GM12873 (cell line): Measurements from ENCODE around the gene CFAP54.

Experiments
- TF ChIP-seq, protein P1 (sequence below): IDR thresholded peaks from 2 replicates; pipeline ENCODE4 v1.5.1; 2012; ENCODE audit warnings: low read depth, mild to moderate bottlenecking, moderate library complexity, low read length, control low read depth; ENCODE audit not compliant: insufficient read depth; ENCODE audit errors: missing control alignments

Gene CFAP54

DNA sequence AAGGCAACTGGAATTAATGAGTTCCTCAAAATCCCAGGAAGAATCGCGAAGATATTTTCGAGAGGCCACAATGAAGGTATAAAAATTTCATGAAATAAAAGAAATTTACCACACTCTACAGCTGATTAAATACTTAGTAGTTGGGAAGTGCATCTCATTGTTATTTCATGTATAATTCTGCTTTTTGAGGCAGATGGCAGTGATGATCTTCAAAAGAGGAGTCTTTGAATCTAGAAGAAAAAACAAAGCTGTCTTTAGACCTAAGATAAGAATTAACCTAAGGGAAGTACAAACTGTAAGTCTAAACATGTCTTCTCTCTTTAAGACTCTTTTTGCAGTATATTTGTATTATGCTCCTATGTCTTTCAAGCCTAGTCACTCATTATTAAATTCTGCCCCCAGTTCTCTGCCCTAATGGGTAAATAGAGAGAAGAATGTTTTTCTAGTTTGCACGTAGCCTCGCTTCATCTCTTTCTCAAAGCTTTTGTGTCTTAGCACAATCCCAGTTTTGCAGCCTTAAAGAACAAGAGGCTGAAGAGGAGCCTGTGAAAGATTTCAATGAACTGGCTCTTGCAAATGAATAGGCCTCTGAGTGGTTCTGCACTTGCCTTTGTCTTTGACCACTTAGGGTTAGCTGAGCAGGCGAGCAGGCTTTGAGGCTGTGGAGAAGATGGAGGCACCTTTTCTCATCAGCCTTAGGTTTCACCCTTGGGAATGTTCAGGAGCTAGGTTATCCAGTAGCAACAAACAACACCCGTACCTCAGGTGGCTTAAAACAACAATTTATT lies 32.7 kb downstream of the CFAP54 start:
- TF ChIP-seq, protein P1, sequence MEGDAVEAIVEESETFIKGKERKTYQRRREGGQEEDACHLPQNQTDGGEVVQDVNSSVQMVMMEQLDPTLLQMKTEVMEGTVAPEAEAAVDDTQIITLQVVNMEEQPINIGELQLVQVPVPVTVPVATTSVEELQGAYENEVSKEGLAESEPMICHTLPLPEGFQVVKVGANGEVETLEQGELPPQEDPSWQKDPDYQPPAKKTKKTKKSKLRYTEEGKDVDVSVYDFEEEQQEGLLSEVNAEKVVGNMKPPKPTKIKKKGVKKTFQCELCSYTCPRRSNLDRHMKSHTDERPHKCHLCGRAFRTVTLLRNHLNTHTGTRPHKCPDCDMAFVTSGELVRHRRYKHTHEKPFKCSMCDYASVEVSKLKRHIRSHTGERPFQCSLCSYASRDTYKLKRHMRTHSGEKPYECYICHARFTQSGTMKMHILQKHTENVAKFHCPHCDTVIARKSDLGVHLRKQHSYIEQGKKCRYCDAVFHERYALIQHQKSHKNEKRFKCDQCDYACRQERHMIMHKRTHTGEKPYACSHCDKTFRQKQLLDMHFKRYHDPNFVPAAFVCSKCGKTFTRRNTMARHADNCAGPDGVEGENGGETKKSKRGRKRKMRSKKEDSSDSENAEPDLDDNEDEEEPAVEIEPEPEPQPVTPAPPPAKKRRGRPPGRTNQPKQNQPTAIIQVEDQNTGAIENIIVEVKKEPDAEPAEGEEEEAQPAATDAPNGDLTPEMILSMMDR: no peak

DNA sequence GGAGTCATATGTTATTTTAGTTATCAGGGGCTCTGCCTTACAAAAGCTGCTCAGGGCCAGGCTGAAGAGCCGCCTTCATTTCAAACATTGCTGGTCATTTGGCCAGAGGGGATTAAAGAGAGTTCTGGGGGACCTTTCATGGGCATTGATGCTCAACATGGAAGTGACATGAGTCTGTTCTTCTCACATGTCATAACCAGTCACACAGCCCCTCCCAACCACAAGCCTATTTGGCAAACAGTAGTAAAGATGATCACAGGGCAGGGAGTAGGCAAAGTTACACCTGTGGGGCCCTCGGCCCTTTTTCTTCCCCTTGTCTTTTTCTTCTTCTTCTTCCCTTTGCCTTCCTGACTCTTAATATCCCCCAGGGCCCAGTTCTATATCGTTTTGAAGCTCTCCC lies 33.3 kb downstream of the CFAP54 start:
- TF ChIP-seq, protein P1: no peak

DNA sequence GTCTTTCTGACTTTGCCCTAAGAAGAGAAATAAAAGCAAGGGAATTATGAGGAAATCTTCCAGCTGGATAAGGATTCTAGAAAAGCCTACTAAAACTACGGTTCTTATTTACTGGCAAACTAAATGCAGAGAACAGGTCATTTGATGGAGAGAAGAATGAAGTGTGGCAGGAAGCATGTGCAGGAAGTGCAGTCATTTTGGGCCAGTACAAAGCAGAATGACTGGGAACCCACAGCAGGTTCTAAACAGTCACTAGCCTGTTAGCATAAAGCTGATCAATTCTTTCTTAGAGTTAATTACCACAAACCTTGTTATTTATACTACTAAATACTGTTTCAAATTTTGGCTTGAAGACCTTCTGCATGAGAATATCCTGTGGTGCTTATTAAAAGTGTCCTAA lies 36.7 kb downstream of the CFAP54 start:
- TF ChIP-seq, protein P1: no peak

DNA sequence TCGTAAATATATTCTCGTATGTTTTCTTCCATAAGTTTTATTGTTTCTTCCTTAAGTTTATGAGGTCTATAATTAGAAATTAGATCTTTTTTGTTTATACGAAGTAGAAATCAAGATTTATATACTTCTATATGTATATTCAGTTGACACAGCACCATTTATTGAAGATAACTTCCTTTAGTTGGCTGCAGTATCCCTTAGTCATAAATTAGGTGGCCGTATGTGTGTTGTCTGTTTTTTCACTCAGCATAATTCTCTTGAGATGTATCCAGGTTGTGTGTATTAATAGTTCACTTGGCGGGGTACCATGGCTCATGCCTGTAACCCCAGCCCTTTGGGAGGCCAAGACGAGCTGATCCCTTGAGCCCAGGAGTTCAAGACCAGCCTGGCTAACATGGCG lies 40.5 kb downstream of the CFAP54 start:
- TF ChIP-seq, protein P1: no peak

DNA sequence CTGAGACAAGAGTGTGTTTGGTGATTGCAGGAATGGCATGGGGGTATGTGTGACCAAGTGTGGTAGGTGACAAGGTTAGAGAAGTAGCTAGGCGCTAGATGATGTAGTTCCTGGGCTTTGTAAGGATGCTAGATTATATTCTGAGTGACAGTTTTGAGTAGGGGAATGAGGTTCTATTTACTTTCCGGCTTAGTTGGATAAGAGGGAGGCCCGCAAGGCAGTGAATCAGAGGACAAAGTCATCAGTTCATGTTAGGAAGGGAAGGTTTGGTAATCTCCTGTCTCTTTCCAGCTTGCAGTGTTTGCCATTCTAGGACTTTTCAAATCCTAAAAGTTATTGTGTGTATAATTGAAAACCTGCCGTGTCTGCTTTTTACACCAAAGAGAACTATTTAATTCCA lies 45.0 kb downstream of the CFAP54 start:
- TF ChIP-seq, protein P1: no peak

DNA sequence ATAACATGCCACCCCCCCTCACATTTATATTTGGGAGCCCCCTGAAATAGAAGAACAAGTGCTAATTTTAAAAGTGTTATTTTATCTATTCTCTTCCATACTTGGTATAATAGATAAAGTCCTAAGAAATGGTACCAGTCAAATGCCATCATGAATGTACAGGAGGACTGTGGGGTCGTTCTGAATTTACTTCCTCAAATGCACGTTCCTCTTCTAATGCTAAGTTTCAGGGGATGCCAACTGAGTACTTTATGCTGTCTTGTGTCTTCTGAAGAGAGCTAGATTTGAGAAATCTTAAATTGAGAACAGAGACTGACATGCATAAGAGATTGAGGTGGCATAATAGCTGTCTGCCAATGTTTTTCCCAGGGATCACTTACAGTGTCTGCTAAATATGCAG lies 59.0 kb downstream of the CFAP54 start:
- TF ChIP-seq, protein P1: no peak

DNA sequence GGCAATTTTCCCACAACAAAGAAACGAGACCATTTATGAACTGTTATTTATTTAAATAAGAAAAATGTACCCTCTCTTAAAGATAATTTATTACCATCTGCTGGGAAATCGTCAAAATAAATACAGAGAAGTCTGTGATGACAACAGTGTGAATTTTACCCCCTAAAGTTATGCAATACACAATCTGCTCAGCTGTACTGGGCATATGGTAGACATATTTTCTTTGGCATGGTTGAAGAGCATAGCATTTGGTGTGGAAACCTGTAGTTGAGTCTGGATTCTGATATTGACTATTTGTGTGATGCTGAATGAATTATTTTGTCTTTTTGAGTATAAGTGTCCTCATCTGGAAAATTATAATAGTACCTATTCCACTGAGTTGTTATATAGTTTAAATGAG lies 60.0 kb downstream of the CFAP54 start:
- TF ChIP-seq, protein P1: no peak

DNA sequence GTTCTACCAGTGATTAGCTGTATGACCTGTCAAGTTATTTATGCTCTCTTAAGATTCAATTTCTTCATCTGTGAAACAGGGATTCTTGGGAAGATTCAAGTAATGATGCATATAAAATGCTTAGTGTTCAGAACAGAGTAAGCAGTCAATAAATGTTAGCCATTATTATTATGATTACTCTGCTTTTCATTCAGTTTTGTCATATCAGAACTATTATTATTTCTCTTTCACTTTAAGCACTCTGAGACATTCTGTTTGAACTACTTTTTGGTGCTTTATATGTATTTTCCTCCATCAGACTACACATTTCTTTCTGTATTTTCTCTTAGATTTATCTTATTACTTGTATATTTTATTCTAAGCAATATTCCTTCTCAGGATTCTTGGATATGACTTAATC lies 81.2 kb downstream of the CFAP54 start:
- TF ChIP-seq, protein P1: no peak
